Nephron progenitor cell (in vitro differentiated cells): Measurements from ENCODE around the gene KCTD21.

ENCODE experiments used
- DNase-seq: peaks from one replicate; pipeline ENCODE4 v3.0.0; 2021
- H3K27ac Mint-ChIP-seq: 2 replicates; pipeline ENCODE4 v1.8.0; 2021; ENCODE audit warnings: mild to moderate bottlenecking, moderate library complexity, mixed read lengths
- H3K27me3 Mint-ChIP-seq: 2 replicates; pipeline ENCODE4 v1.8.0; 2021; ENCODE audit warnings: mild to moderate bottlenecking, low read depth, mixed read lengths; ENCODE audit not compliant: poor library complexity
- H3K36me3 Mint-ChIP-seq: 2 replicates; pipeline ENCODE4 v1.8.0; 2021; ENCODE audit warnings: low read depth, mixed read lengths
- H3K4me1 Mint-ChIP-seq: 2 replicates; pipeline ENCODE4 v1.8.0; 2021; ENCODE audit warnings: mixed read lengths
- H3K4me3 Mint-ChIP-seq: 2 replicates; pipeline ENCODE4 v1.8.0; 2021; ENCODE audit warnings: mild to moderate bottlenecking, moderate library complexity, mixed read lengths
- H3K9me3 Mint-ChIP-seq: 2 replicates; pipeline ENCODE4 v1.8.0; 2021; ENCODE audit warnings: mild to moderate bottlenecking, moderate library complexity, mixed read lengths
- CTCF ChIP-seq: fragments of 200-600 bp; sonication (generic); IDR thresholded peaks from 2 replicates; pipeline ENCODE4 v1.5.0; 2021; ENCODE audit warnings: antibody characterized with exemption

Gene KCTD21

GRCh38 chr11:78230161-78230877, 41.9 kb upstream of the KCTD21 start:
- TF ChIP-seq CTCF: no peak
- H3K27me3 Mint-ChIP-seq: no peaks in the 10 kb centered on the region
- H3K27ac Mint-ChIP-seq: no peak overlapping the region
- H3K36me3 Mint-ChIP-seq: peaks cover 4% of the 10 kb centered on the region
- no peak overlapping the region for H3K4me3 Mint-ChIP-seq
- no peak for DNase-seq
- peaks cover 17% of the 10 kb centered on the region for H3K4me1 Mint-ChIP-seq
- H3K9me3 Mint-ChIP-seq: peaks cover under 1% of the 10 kb centered on the region

GRCh38 chr11:78229106-78229505, 40.7 kb upstream of the KCTD21 start:
- Mint-ChIP-seq H3K27ac (no peak overlapping the region), H3K4me3 (no peak overlapping the region), H3K4me1 (peaks cover 14% of the 10 kb centered on the region), H3K27me3 (no peaks in the 10 kb centered on the region), H3K9me3 (no peaks in the 10 kb centered on the region), H3K36me3 (peaks cover 10% of the 10 kb centered on the region)
- no peak for TF ChIP-seq CTCF
- DNase-seq: no peak

- Mint-ChIP-seq H3K4me1 (peaks cover 9% of the 10 kb centered on the region), H3K4me3 (no peak overlapping the region), H3K36me3 (peaks cover 12% of the 10 kb centered on the region), H3K9me3 (no peaks in the 10 kb centered on the region), H3K27me3 (peaks cover 1% of the 10 kb centered on the region), H3K27ac (no peak overlapping the region)
- DNase-seq: no peak
- peak; percentile 46 for TF ChIP-seq CTCF
Observed at GRCh38 chr11:78228467-78228866, 40.0 kb upstream of the KCTD21 start.

- no peak for TF ChIP-seq CTCF
- no peaks in the 10 kb centered on the region for H3K9me3 Mint-ChIP-seq
- H3K27me3 Mint-ChIP-seq: peaks cover 3% of the 10 kb centered on the region
- no peak overlapping the region for H3K27ac Mint-ChIP-seq
- peaks cover 15% of the 10 kb centered on the region for H3K36me3 Mint-ChIP-seq
- DNase-seq: no peak
- H3K4me3 Mint-ChIP-seq: no peak overlapping the region
- peaks cover 9% of the 10 kb centered on the region for H3K4me1 Mint-ChIP-seq
Observed at GRCh38 chr11:78227921-78228320, 39.5 kb upstream of the KCTD21 start.

- Mint-ChIP-seq H3K9me3 (no peaks in the 10 kb centered on the region), H3K4me1 (peaks cover 3% of the 10 kb centered on the region), H3K36me3 (peaks cover 15% of the 10 kb centered on the region), H3K4me3 (no peak overlapping the region), H3K27me3 (peaks cover 3% of the 10 kb centered on the region), H3K27ac (no peak overlapping the region)
- no peak for TF ChIP-seq CTCF
- no peak for DNase-seq
Observed at GRCh38 chr11:78226684-78227680, 38.6 kb upstream of the KCTD21 start.
